H1 (cell line): Measurements from ENCODE around the gene LTBP1. TPM values are rescaled to one million over a fixed set of nuclear protein-coding genes. Genes with fewer than 3 reads are reported as not detected.

ENCODE experiments used
- BRCA1 ChIP-seq: IDR thresholded peaks from 2 replicates; pipeline ENCODE4 v1.6.1; 2012; ENCODE audit warnings: low read depth, low read length, improper control_type of control experiment
- CHD7 ChIP-seq: fragments of 300-600 bp; sonication (generic); IDR thresholded peaks from 2 replicates; pipeline ENCODE4 v1.7.1; 2012; ENCODE audit warnings: low read length, moderate library complexity, mild to moderate bottlenecking, inconsistent platforms; ENCODE audit not compliant: insufficient replicate concordance
- TEAD4 ChIP-seq: IDR thresholded peaks from 2 replicates; pipeline ENCODE4 v1.6.1; 2012; ENCODE audit warnings: low read depth, low read length, inconsistent platforms, mixed read lengths
- polyA plus RNA-seq, 7 experiments: library from polyadenylated mRNA; depleted of rRNA in 3 of 7; stranded (reverse) in 5 of 7; unstranded in 2 of 7; fragments of >200 nt in 5 of 7; fragments of 200-250 nt in 2 of 7; gene quantifications; 1 replicate in 5 of 7; 2 replicates in 1 of 7; 4 replicates in 1 of 7; pipeline versions ENCODE4 v1.2.1 to v1.2.3, GENCODE V29; 2011 to 2013; ENCODE audit warnings: missing spikeins in 2 of 7, mixed read lengths in 2 of 7
- total RNA-seq: library from RNA; stranded (reverse); fragmentation: NEBNext Ultra II Directional; extraction: Animal tissue kit (Norgen Biotek cat#: 25700); gene quantifications from 2 replicates; pipeline ENCODE4 v1.2.1, GENCODE V29; 2021

LTBP1 gene
- total and polyA plus RNA-seq, 2 of the 8 experiments (the other 6 are each of a cell fraction or from before 2014, with no cell fraction given): 15.4 to 24.7 TPM

- TF ChIP-seq CHD7: no peak
- TF ChIP-seq TEAD4: no peak
- TF ChIP-seq BRCA1: no peak
These were observed 293.4 kb downstream of the LTBP1 start (continued) for GRCh38 chr2:33240178-33240577.
